ENCODE measurements around the gene PEX3. TPM values are rescaled to one million over a fixed set of nuclear protein-coding genes. Genes with fewer than 3 reads are reported as not detected.

The PEX3 gene
- total and polyA plus RNA-seq, 2 donors (not counting 1 experiment from before 2014, with no cell fraction given), result 25.6 to 31.2 TPM

- H3K36me3 ChIP-seq (ENCODE audit: control insufficient read depth, insufficient read depth, low read length), result no peaks in the 10 kb centered on the region
- H4K20me1 ChIP-seq (ENCODE audit: control insufficient read depth, extremely low read depth, insufficient read depth, low read length), result no peaks in the 10 kb centered on the region
- H2AFZ ChIP-seq (ENCODE audit: low read length), result no peak overlapping the region
- no peaks in the 10 kb centered on the region for H3K79me2 ChIP-seq (ENCODE audit: control insufficient read depth, insufficient read depth, low read length)
- H3K4me3 ChIP-seq (replicated peaks in 1 of 4; ENCODE audit: control extremely low read depth in 1 of 4, insufficient read depth in 1 of 4, low read depth in 3 of 4, low read length in 4 of 4), result no peak overlapping the region
- H3K4me2 ChIP-seq (ENCODE audit: extremely low read depth, insufficient read depth, low read length), result no peak overlapping the region
- H3K9me3 ChIP-seq (ENCODE audit: control insufficient read depth, insufficient read depth, low read depth, low read length), result no peaks in the 10 kb centered on the region
- peaks cover 2% of the 10 kb centered on the region for H3K4me1 ChIP-seq (ENCODE audit: control insufficient read depth, extremely low read depth, insufficient read depth, low read length)
- DNase-seq (ENCODE audit: low read depth in 2 of 2), result no peak
- H3K9ac ChIP-seq (ENCODE audit: insufficient read depth, low read length), result no peak overlapping the region
- no peak for TF ChIP-seq EZH2 (IDR thresholded peaks at IDR 0.05; ENCODE audit: low read length, missing control alignments)
- TF ChIP-seq, protein P1, sequence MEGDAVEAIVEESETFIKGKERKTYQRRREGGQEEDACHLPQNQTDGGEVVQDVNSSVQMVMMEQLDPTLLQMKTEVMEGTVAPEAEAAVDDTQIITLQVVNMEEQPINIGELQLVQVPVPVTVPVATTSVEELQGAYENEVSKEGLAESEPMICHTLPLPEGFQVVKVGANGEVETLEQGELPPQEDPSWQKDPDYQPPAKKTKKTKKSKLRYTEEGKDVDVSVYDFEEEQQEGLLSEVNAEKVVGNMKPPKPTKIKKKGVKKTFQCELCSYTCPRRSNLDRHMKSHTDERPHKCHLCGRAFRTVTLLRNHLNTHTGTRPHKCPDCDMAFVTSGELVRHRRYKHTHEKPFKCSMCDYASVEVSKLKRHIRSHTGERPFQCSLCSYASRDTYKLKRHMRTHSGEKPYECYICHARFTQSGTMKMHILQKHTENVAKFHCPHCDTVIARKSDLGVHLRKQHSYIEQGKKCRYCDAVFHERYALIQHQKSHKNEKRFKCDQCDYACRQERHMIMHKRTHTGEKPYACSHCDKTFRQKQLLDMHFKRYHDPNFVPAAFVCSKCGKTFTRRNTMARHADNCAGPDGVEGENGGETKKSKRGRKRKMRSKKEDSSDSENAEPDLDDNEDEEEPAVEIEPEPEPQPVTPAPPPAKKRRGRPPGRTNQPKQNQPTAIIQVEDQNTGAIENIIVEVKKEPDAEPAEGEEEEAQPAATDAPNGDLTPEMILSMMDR (conservative IDR thresholded peaks at IDR 0.05 in 1 of 2, IDR thresholded peaks at IDR 0.05 in 1 of 2; ENCODE audit: low read depth in 1 of 2, low read length in 2 of 2), result no peak
- no peak overlapping the region for H3K27ac ChIP-seq (ENCODE audit: insufficient read depth, low read length)
- no peaks in the 10 kb centered on the region for H3K27me3 ChIP-seq (ENCODE audit: control insufficient read depth, insufficient read depth, low read length)
Observed at GRCh38 chr6:143490244-143490643, 39.6 kb downstream of the PEX3 start.

- Histone ChIP-seq H3K4me2 (ENCODE audit: extremely low read depth, insufficient read depth, low read length) (no peak overlapping the region), H3K4me3 (replicated peaks in 1 of 4; ENCODE audit: control extremely low read depth in 1 of 4, insufficient read depth in 1 of 4, low read depth in 3 of 4, low read length in 4 of 4) (no peak overlapping the region), H2AFZ (ENCODE audit: low read length) (no peak overlapping the region), H3K36me3 (ENCODE audit: control insufficient read depth, insufficient read depth, low read length) (peaks cover 2% of the 10 kb centered on the region), H3K4me1 (ENCODE audit: control insufficient read depth, extremely low read depth, insufficient read depth, low read length) (peaks cover 1% of the 10 kb centered on the region), H3K27me3 (ENCODE audit: control insufficient read depth, insufficient read depth, low read length) (no peaks in the 10 kb centered on the region), H4K20me1 (ENCODE audit: control insufficient read depth, extremely low read depth, insufficient read depth, low read length) (no peaks in the 10 kb centered on the region), H3K9ac (ENCODE audit: insufficient read depth, low read length) (no peak overlapping the region), H3K79me2 (ENCODE audit: control insufficient read depth, insufficient read depth, low read length) (no peaks in the 10 kb centered on the region), H3K27ac (ENCODE audit: insufficient read depth, low read length) (no peak overlapping the region), H3K9me3 (ENCODE audit: control insufficient read depth, insufficient read depth, low read depth, low read length) (no peaks in the 10 kb centered on the region)
- no peak for TF ChIP-seq EZH2 (IDR thresholded peaks at IDR 0.05; ENCODE audit: low read length, missing control alignments)
- TF ChIP-seq, protein P1 (conservative IDR thresholded peaks at IDR 0.05 in 1 of 2, IDR thresholded peaks at IDR 0.05 in 1 of 2; ENCODE audit: low read depth in 1 of 2, low read length in 2 of 2), result no peak
- no peak for DNase-seq (ENCODE audit: low read depth in 2 of 2)
Observed at GRCh38 chr6:143490775-143491174, 40.2 kb downstream of the PEX3 start.

DNA sequence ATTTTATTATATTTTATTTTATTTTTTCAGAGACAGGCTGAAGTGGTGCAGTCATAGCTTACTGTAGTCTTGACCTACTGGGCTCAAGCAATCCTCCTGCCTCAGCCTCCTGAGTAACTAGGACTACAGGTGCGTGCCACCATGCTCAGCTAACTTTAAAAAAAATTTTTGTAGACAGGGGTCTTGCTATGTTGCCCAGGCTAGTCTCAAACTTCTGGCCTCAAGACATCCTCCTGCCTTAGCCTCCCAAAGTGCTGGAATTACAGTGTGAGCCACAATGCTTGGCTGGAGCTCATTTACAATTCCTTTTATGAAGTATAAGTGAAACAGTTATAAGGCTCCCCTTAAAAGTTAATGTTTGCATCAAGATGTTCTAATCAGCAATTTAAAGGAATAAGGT is 46.4 kb downstream of the PEX3 start:
- DNase-seq (ENCODE audit: low read depth in 2 of 2), result no peak
- Histone ChIP-seq H3K36me3 (ENCODE audit: control insufficient read depth, insufficient read depth, low read length) (peaks cover 4% of the 10 kb centered on the region), H3K4me3 (replicated peaks in 1 of 4; ENCODE audit: control extremely low read depth in 1 of 4, insufficient read depth in 1 of 4, low read depth in 3 of 4, low read length in 4 of 4) (no peak overlapping the region), H3K4me2 (ENCODE audit: extremely low read depth, insufficient read depth, low read length) (no peak overlapping the region), H3K9me3 (ENCODE audit: control insufficient read depth, insufficient read depth, low read depth, low read length) (no peaks in the 10 kb centered on the region), H2AFZ (ENCODE audit: low read length) (no peak overlapping the region), H3K27me3 (ENCODE audit: control insufficient read depth, insufficient read depth, low read length) (no peaks in the 10 kb centered on the region), H3K4me1 (ENCODE audit: control insufficient read depth, extremely low read depth, insufficient read depth, low read length) (no peaks in the 10 kb centered on the region), H3K27ac (ENCODE audit: insufficient read depth, low read length) (no peak overlapping the region), H3K79me2 (ENCODE audit: control insufficient read depth, insufficient read depth, low read length) (no peaks in the 10 kb centered on the region), H3K9ac (ENCODE audit: insufficient read depth, low read length) (no peak overlapping the region), H4K20me1 (ENCODE audit: control insufficient read depth, extremely low read depth, insufficient read depth, low read length) (no peaks in the 10 kb centered on the region)
- TF ChIP-seq EZH2 (IDR thresholded peaks at IDR 0.05; ENCODE audit: low read length, missing control alignments), result no peak
- TF ChIP-seq, protein P1 (conservative IDR thresholded peaks at IDR 0.05 in 1 of 2, IDR thresholded peaks at IDR 0.05 in 1 of 2; ENCODE audit: low read depth in 1 of 2, low read length in 2 of 2), result no peak

All from fibroblast of lung (primary cell).